NCI-H128 (cell line): ENCODE measurements around the gene BCL6.

ENCODE experiments used
- DNase-seq: peaks from one replicate; lab custom pipeline; 2025; ENCODE audit not compliant: unreplicated experiment; lab: John Stamatoyannopoulos, UW

Gene BCL6

GRCh38 chr3:187762792-187763191 is 17.5 kb upstream of the BCL6 start:
- DNase-seq, result no peak

- DNase-seq, result no peak
These were observed 14.3 kb upstream of the BCL6 start for GRCh38 chr3:187759601-187760000.

- no peak for DNase-seq
These were observed 13.2 kb upstream of the BCL6 start for GRCh38 chr3:187758318-187758955.

DNA sequence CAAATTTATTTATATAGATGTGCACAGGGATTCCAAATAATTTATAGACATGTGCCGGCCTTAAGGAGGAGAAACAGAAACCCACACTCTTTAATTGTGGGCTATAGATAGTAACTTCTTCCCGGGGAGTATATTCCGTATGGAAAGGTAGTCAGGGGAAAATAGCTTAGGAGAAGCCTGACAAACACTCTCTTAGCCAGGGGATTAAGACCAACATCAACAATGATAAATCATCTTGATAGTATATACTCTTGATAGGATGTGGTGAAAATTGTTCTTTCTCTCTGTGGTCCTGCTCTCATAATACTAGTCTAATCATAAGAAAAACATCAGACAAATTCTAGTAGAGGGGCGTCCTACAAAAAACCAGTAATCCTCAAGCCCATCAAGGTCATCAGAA is 8.2 kb upstream of the BCL6 start:
- DNase-seq, result no peak

GRCh38 chr3:187750513-187751123 is 5.3 kb upstream of the BCL6 start:
- DNase-seq, result no peak

GRCh38 chr3:187750006-187750512 is 4.8 kb upstream of the BCL6 start:
- peak; percentile 53 for DNase-seq

GRCh38 chr3:187748050-187748481 is 2.8 kb upstream of the BCL6 start:
- DNase-seq, result peak; percentile 95

DNA sequence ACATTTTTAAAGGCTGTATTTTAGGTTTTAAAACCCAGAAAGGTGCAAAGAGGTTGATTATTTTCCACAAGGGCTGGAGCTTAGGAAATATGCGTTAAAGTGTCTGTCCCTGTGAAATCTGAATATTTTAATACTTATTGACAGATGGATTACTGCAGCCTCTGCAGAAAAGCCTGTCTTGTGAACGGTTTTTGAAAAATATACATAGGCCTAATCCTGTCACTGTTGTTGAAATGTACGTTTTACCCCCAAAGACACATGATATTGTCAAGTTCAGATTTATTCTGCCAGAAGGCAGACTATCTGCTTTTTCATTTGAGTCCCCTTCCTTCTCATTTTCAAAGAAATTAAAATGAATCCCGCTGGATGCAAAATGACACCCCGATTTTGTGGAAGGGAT is 2.2 kb upstream of the BCL6 start:
- DNase-seq, result no peak

DNA sequence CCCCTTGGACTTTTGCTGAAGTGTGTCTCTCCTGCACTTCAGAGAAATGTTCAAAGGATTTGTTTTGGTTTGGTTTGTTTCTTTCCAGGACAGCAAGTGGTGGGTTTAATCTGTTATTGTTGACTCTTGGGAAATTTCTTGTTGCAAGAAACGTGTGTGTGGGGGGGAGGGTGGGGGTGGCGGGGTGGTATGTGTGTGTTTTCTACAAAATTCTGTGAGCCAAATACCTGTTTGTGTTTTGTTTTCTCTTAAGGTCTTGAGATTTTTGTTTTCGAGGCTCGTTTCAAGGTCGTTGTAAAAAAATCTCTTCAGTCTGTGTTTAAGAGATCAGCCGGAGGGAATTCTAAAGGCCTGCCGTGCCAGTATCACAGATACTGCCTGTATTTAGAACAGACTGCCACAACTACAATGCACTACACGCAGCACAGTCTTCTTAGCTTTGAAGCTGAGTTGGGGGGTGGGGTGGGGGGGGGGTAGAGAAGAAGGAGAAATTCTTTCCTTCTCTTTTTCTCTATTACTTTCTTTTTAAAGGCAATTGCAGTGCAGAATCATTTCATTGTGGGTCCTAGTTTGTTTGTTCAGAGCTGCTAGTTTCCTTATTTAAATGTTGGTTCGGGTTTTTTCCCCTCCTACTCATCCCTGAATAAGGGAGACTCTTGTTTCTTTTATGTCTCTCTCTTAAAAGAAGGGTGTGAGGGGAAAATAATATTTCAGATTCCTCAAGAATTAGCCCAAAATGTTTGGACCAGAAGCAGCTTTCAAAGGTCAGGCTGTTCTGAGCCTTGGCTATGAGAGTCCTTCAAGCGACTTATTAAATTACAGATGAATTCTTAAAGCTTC is 1.4 kb upstream of the BCL6 start:
- no peak for DNase-seq

- DNase-seq, result no peak
These were observed 782 bp upstream of the BCL6 start for GRCh38 chr3:187746059-187746441.

GRCh38 chr3:187744169-187745151 is 808 bp downstream of the BCL6 start:
- no peak for DNase-seq

- no peak for DNase-seq
These were observed 1.8 kb downstream of the BCL6 start for GRCh38 chr3:187743195-187744141.

- DNase-seq, result no peak
These were observed 2.7 kb downstream of the BCL6 start for GRCh38 chr3:187742351-187743171.

GRCh38 chr3:187741403-187742350 is 3.6 kb downstream of the BCL6 start:
- peak; percentile 20 for DNase-seq

DNA sequence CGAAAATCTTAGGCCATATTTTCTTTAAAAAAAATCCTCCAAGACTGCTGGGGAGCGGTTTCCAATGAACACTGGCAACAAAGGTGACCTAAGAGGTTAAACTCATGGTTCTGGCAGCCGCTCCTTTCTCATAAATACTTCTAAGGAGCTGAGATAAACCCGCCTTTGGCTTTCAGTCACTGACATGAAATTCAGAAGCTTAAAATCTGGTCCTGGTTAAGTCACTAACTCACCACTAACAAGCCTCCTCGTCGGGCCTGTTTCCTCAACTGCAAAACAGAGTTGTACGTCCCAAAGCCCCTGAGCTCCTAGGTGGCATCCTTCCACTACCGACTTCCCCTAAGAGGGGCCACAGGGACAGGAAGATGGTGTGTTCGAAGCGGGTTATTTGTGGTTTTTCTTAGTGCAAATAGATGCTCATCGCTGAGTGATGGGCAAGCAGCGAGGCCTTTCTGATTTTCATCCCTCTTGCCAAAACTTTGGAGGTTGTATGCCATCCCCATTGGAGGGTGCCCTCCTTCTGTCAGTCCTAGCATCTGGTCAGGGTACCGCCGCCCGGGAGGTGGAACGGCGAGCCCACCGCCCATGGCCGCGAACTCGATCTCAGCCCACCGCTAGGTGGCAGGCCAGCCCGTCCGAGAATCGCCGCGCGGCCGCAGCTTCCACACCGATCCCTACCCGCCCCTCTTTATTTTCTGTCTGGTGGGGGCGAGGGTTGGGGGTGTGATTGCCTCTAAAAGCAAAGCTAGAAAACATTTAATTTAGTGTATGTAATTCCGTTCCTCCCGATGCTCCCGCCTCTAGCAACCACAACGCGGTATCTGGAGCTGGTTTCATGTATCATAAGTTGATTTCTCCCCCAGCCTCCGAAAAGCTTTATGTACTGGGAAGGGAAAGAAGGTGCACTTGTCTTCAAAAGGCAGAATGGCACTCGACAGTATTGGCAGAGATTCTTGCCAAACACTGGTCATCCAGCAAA is 4.6 kb downstream of the BCL6 start:
- DNase-seq, result no peak

DNA sequence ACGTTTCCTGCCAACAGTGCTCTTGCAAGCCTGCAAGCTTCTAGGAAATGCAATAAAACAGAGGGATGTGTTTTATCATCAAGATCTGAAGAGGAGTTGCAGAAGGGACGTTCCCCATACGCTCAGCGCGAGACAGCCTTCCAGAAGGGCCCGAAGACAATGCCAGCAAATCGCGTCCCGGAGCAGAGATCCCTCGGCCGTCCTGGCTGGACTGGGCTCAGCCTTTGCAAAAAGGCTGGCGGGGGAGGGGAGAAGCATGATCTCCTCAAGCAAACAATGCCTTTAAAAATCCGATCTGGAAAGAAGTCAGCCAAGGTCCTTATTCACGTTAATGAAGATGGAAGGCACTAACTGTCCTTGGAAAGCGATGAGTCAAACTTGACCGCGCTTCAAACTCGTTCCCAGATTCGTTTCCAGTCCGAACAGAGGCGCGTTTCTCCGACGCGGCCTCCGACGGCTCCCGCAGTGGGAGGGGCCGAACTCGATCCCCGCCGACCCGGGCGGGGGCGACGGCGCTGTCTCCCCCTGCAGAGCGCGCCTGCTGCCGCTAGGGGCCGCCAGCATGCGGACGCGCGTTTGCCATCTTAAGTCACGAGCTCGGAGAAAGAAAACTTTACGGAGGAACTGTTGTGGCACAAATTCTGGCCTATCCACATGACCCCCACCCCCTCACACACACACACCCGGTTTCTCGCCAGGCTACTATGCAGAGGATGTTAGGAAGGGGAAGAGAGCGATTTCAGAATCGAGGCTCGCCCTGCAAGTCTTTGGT is 5.5 kb downstream of the BCL6 start:
- DNase-seq, result no peak
